HG02884 (cell line): ENCODE results near the gene HOXB2.

Experiments
- ATAC-seq: cut with Tn5 transposase; IDR thresholded peaks from one replicate; pipeline ENCODE4 v1.9.1; 2021; ENCODE audit warnings: mild to moderate bottlenecking, moderate library complexity; ENCODE audit not compliant: unreplicated experiment

HOXB2 gene

GRCh38 chr17:48553826-48554225 lies 8.9 kb upstream of the HOXB2 start:
- no peak for ATAC-seq

GRCh38 chr17:48553190-48553547 lies 8.3 kb upstream of the HOXB2 start:
- no peak for ATAC-seq

- no peak for ATAC-seq
These were observed 7.7 kb upstream of the HOXB2 start for GRCh38 chr17:48552466-48553189.

DNA sequence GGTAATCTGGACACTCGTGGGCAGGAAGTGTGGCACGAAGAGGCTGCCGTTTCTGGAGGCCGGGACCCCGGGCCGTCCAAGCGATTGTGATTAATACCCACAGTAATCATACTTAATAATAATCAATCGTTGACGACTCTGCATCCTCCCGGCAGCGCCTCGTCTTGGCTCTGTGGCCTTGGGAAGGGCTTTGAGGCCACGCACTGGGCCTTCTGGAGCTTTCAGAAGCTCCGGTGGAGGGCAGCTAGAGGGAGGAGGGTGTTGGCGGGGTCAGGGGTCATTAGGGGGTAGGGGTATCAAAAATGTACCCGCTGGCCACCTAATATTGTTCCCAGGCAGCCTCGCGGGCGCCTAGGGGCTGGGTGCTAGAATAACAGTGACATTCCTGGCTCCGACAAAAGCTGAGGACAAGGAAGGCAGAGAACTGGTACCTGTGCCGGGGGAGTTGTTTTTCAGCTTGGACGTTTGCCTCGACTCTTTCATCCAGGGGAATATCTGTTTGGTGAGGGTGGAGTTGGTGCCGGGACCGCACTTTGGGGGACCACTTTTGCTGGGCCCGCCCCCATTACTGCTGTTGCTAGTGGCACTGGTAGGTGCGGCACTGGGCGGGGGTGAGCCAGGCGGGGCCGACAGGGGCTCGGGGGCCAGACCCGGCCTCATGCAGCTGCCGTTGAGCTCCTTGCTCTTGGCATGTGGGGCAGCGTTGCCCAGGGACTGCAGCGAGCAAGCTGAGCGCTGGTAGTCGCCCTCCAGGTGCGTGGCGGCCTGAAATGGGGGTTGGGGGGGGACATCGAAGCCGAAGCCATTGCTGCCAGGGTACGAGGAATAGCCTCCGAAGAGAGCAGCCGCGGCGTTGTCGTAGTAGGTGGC lies 6.9 kb upstream of the HOXB2 start:
- no peak for ATAC-seq

- ATAC-seq, result no peak
These were observed 6.3 kb upstream of the HOXB2 start for GRCh38 chr17:48551214-48551555.

- no peak for ATAC-seq
These were observed 5.7 kb upstream of the HOXB2 start for GRCh38 chr17:48550502-48551213.

DNA sequence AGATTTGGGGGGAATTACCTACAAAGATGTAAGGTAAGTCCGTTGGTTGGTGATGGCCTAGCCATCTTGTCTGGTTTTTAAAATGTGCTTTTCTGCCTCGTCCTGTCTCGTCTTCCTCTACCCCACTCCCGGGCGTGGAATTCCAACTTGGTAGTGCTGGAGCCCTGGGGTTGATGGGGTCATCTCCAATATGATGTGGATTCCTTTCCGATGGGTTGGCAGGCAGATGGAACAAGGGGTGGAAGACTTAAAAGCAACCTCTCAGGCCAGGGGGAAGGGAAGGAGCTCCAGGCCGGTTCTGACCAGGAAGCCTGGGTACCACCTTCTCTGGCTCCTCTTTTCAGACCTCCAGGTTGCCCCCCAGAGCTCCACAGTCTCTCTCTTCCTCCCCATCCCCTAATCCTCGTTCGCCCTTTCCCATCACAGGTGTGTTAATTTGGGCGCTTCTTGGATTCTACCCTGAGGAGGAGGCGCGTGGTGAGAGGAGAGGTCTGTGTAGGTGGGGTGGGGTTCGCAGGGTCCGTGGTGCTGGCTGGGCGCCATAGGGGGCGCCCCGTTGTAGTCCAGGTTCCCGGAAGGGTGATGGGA lies 5.1 kb upstream of the HOXB2 start:
- ATAC-seq, result no peak

DNA sequence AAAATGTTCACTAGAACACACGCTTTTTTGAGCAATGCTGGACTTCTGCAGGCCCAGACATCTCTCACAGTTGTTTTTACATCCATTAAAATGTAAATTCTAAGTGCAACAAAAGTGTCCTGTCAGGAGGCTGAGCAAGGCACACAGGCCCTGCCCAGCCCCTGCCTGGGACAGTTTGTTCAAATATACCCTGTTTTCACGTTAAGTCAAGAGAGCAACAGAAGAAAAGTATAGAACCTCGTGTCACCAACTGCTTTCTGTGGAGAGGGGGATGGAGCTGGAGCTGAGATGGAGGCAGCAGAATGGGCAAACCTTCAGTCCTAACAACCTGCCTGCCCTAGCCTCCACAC lies 4.3 kb upstream of the HOXB2 start:
- ATAC-seq, result no peak

DNA sequence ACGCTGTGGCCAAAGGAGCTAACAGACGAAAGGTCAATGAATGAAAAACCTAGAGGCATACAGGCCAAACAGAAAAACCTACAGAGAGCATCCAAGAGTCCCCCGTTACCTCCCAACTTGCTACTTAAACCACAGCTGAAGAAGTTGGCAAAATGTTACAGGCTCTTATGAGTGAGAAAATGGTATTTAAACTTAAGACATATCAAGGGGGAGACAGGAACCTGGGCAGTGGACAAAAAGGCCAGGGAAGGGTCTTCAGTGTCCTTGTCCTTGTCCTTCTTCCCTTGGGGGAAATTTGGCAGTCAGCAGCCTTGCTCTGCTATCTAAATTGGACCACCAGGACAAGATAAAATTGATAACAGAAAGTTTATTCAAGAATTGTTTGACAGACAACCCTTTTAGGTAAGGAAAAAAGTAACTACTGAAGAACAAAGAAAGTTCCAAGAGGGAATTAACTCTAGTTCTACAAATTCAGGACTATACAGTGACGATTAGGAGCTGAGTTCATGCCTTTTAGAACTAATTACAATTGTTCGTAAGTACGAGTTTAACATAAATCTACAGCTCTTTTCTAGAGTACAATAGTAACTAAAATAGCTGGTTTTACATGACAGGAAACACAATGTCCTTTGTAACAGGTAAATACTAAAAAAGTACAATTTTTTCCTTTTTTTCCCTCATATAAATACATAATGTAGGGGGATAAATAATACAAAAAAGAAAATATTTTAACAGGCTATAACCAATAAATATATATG lies 3.8 kb upstream of the HOXB2 start:
- no peak for ATAC-seq

GRCh38 chr17:48547808-48548522 lies 3.1 kb upstream of the HOXB2 start:
- no peak for ATAC-seq

DNA sequence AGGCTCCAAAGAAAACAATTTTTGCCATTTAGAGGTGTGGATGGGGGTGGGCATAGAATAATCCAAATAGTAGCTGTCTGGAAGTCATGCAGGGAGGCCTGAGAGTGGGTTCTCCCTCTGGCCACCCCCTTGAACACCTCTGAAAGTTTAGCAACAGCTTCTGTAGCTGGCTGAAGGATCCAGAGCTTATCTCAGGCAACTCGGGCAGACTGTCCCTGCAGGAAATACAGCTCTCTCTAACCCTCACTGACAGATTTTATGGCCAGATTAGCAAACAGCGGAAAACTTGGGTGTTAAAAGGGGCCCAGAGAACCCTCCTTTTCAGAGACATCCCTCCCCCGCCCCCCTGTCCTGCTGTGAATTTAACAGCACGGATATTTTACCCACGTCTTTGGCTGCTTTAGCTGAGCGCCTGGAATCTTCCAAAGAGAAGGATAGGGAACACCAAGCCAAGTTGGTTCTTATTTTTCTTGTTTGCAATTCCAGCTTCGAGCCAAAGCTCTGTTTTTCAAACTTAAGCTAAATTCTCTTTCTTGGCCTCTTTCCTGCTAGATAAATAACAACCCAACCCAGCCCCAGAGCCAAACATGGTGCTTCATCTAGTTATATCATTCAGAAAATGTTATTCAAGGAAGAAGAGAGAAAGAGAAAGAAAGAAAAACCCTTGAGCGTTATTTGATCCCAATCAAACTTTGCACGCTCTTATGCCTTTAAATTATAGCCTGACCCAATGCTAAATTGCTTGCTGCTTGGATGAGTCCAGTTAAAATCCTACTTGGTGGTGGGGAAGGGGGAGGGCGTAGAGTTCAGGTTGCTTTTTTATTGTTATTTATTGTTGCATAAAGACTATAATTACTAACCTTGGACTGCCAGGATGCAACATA lies 2.3 kb upstream of the HOXB2 start:
- no peak for ATAC-seq

DNA sequence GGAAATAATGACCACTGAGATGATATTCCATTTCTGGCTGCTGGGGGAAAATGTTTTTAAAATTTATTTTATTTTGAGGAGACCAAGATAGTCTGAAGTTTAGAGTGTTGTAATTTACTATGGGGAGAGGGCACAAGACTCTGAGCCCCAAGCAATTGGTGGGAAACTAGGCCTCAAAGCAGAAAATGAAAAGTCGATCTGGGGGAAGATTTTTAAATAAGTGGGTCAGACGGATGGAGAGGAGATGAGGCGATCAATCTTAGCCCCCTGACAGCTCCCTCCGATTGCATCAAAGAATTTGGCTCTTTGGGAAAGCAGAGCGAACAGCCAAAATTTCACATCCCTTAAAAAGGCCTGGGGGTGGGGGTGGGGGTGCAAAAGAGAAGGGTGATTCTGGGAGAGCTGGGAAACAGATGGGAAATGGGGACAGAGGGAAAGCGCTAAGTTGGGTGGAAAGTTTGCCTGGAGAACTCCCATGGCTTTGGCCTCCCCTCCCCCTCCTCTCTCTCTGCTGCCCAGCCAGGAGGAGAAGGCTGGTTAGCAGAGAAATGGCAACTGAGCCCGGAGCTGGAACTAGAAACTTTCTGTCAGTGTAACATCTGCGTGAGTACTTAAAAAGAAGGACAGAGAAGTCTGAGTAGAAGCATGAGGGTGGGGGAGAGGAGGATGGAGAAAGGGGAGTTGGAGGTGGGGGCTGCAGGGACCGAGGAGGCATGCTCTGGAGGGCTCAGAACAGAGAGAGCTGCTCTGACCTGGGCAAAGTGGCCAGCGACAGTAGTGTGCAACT lies 1.4 kb upstream of the HOXB2 start:
- no peak for ATAC-seq

DNA sequence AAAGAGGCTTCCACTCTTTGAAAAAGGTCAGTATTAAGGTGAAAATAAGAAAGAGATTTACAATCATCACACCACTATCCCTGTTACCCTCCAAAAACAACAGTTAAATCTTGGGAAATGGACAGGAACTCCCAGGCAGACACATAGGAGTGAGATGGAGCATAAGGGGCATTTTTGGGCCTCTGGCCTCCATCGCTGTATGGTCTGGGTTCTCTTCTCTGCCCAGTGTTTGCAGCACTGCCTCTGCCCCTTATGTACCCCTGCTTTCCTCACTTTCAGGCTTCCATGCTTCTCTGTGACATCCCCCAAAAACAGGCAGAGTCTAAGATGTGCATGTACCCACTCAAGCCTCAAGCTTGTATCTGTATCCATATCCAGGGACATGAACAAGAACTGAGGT lies 630 bp upstream of the HOXB2 start:
- no peak for ATAC-seq

- no peak for ATAC-seq
These were observed 424 bp downstream of the HOXB2 start for GRCh38 chr17:48544349-48545021.

DNA sequence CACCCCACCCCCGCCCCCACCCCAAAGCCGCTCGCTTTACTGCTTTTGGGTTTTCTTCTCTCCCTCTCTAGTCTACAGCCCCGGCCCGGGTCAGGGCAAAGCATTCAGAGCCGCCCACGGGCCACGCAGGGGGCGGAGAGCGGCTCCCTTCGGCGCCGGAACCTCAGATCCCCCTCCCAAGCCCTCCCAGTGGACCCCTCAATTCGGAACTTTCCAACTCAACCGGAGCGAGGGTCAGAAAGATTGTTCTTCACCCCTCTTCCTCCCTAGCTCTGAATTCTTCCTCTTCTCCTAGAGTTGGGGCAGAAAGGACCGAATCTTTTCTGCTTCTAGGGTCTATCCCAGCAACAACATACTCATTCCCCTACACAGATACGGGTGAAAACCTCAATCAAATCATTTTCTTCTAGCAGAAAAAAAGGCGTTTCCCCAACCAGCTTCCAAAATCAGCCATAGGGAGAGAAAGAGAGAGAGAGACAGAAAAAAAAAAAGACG lies 1.0 kb downstream of the HOXB2 start:
- ATAC-seq, result no peak

- no peak for ATAC-seq
These were observed 1.6 kb downstream of the HOXB2 start for GRCh38 chr17:48543107-48543853.

GRCh38 chr17:48542698-48543106 lies 2.2 kb downstream of the HOXB2 start:
- no peak for ATAC-seq
